Activated CD4-positive, alpha-beta memory T cell treated with anti-CD3 and anti-CD28 coated beads for 36 hours (primary cell): ENCODE measurements around the gene DMD. TPM values are rescaled to one million over a fixed set of nuclear protein-coding genes. Genes with fewer than 3 reads are reported as not detected.
"Not testable (repeated sequence)": the region's sequence is repeated elsewhere in the genome, so short reads cannot be mapped to it uniquely, and the experiment has no call there.

ENCODE experiments used
- CTCF ChIA-PET: fragments of 350-600 bp; sonication (Branson Sonifier 250); formaldehyde crosslinking; loops from one replicate; lab custom pipeline; 2021; ENCODE audit warnings: antibody characterized with exemption, inconsistent platforms; lab: Charles Lee
- POLR2A ChIA-PET: fragments of 350-600 bp; sonication (Branson Sonifier 250); formaldehyde crosslinking; loops from one replicate; lab custom pipeline; 2021; ENCODE audit warnings: antibody characterized with exemption; lab: Charles Lee
- DNase-seq: peaks from one replicate; pipeline ENCODE4 v3.0.0-alpha.2; 2020
- H3K27ac Mint-ChIP-seq: one replicate; pipeline ENCODE4 v1.8.0; 2021; ENCODE audit warnings: mixed read lengths
- H3K27me3 Mint-ChIP-seq: one replicate; pipeline ENCODE4 v1.8.0; 2021; ENCODE audit warnings: mixed read lengths
- H3K36me3 Mint-ChIP-seq: one replicate; pipeline ENCODE4 v1.8.0; 2021; ENCODE audit warnings: mixed read lengths
- H3K4me1 Mint-ChIP-seq: one replicate; pipeline ENCODE4 v1.8.0; 2021; ENCODE audit warnings: low read depth, mixed read lengths
- H3K4me3 Mint-ChIP-seq: one replicate; pipeline ENCODE4 v1.8.0; 2021; ENCODE audit warnings: mild to moderate bottlenecking, mixed read lengths
- H3K9me3 Mint-ChIP-seq: one replicate; pipeline ENCODE4 v1.8.0; 2021; ENCODE audit warnings: mixed read lengths
- intact Hi-C: fragments of 100-400 bp; cut with micrococcal nuclease; formaldehyde crosslinking; loops from one replicate; pipeline ENCODE4 v1.15.1; 2023
- total RNA-seq, 2 experiments: library from RNA; stranded (reverse); gene quantifications; one replicate each; pipeline ENCODE4 v1.2.3, GENCODE V29; 2021

DMD gene
- total RNA-seq, 2 experiments from 2014 or later, result 0.64 to 1.5 TPM

GRCh38 chrX:32267796-32268195 lies 943.6 kb downstream of the DMD start:
- H3K27ac Mint-ChIP-seq, result no peak overlapping the region
- intact Hi-C loops, result no loop called here
- no peak overlapping the region for H3K4me3 Mint-ChIP-seq
- H3K36me3 Mint-ChIP-seq, result no peaks in the 10 kb centered on the region
- ChIA-PET POLR2A (no interaction called here), CTCF (no interaction called here)
- H3K27me3 Mint-ChIP-seq, result no peaks in the 10 kb centered on the region
- DNase-seq, result no peak
- H3K4me1 Mint-ChIP-seq, result no peaks in the 10 kb centered on the region
- H3K9me3 Mint-ChIP-seq, result peaks cover 14% of the 10 kb centered on the region

DNA sequence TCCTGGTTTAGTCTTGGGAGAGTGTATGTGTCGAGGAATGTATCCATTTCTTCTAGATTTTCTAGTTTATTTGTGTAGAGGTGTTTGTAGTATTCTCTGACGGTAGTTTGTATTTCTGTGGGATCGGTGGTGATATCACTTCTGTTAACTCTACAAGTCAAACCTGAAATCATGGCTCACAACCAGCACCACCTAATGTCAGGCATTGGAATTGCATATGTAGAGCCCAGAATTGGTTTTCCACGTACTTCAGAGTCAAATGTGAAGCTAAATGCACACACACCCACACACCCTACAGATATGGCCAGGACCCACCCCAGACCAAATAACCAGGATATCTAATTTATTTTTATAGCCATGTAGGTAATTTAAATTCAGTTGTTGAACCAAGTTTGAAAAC lies 964.7 kb downstream of the DMD start:
- H3K4me3 Mint-ChIP-seq, H3K9me3 Mint-ChIP-seq, H3K27me3 Mint-ChIP-seq, DNase-seq, H3K4me1 Mint-ChIP-seq, CTCF ChIA-PET, intact Hi-C loops, POLR2A ChIA-PET, H3K27ac Mint-ChIP-seq, H3K36me3 Mint-ChIP-seq: not testable (repeated sequence)

- Mint-ChIP-seq H3K36me3 (no peaks in the 10 kb centered on the region), H3K27me3 (no peaks in the 10 kb centered on the region), H3K4me1 (no peaks in the 10 kb centered on the region), H3K9me3 (no peaks in the 10 kb centered on the region), H3K4me3 (no peak overlapping the region), H3K27ac (no peak overlapping the region)
- ChIA-PET CTCF (no interaction called here), POLR2A (no interaction called here)
- intact Hi-C loops, result no loop called here
- DNase-seq, result no peak
Observed at GRCh38 chrX:32195611-32196010, 1015.7 kb downstream of the DMD start.

GRCh38 chrX:32191316-32191715 lies 1020.0 kb downstream of the DMD start:
- no peak for DNase-seq
- H3K4me3 Mint-ChIP-seq, result no peak overlapping the region
- H3K27me3 Mint-ChIP-seq, result no peaks in the 10 kb centered on the region
- no peaks in the 10 kb centered on the region for H3K4me1 Mint-ChIP-seq
- ChIA-PET CTCF (no interaction called here), POLR2A (no interaction called here)
- H3K27ac Mint-ChIP-seq, result no peak overlapping the region
- no peaks in the 10 kb centered on the region for H3K36me3 Mint-ChIP-seq
- H3K9me3 Mint-ChIP-seq, result no peaks in the 10 kb centered on the region
- intact Hi-C loops, result no loop called here

- intact Hi-C loops, result no loop called here
- no peak overlapping the region for H3K4me3 Mint-ChIP-seq
Observed at GRCh38 chrX:32185160-32185559, 1026.2 kb downstream of the DMD start.

GRCh38 chrX:32183066-32183465 lies 1028.3 kb downstream of the DMD start:
- no peak overlapping the region for H3K4me3 Mint-ChIP-seq
- no peaks in the 10 kb centered on the region for H3K36me3 Mint-ChIP-seq
- no peak overlapping the region for H3K27ac Mint-ChIP-seq
- CTCF ChIA-PET, result no interaction called here
- H3K27me3 Mint-ChIP-seq, result no peaks in the 10 kb centered on the region
- DNase-seq, result no peak
- intact Hi-C loops, result no loop called here
- no peaks in the 10 kb centered on the region for H3K4me1 Mint-ChIP-seq
- no peaks in the 10 kb centered on the region for H3K9me3 Mint-ChIP-seq
- POLR2A ChIA-PET, result no interaction called here

More at GRCh38 chrX:32185160-32185559, 1026.2 kb downstream of the DMD start:
- ChIA-PET POLR2A (no interaction called here), CTCF (no interaction called here)
- Mint-ChIP-seq H3K27me3 (no peaks in the 10 kb centered on the region), H3K4me1 (no peaks in the 10 kb centered on the region), H3K36me3 (no peaks in the 10 kb centered on the region), H3K9me3 (no peaks in the 10 kb centered on the region), H3K27ac (no peak overlapping the region)
- DNase-seq, result no peak

DNA sequence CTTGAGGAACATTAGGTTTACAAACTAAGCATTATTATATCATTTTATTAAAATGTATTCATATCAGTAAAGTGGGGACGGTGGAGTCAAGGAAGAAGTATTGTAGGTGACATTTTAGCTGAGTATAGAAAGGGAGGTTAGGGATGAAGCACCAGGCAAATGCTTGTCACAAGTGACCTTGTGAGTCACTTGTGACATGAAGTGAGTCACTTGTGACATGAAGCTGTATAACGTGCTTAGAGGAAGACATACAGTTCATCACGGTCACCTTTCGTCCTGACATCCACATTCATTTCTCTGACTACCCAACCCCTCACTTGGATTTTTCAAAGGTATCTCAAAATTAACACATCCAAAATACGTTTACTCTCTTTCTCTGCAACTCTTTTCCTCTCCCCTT lies 1034.8 kb downstream of the DMD start:
- H3K27me3 Mint-ChIP-seq, result no peaks in the 10 kb centered on the region
- no peak overlapping the region for H3K27ac Mint-ChIP-seq
- no peak for DNase-seq
- intact Hi-C loops, result no loop called here
- H3K4me3 Mint-ChIP-seq, result no peak overlapping the region
- no peaks in the 10 kb centered on the region for H3K9me3 Mint-ChIP-seq
- ChIA-PET CTCF (no interaction called here), POLR2A (no interaction called here)
- H3K36me3 Mint-ChIP-seq, result no peaks in the 10 kb centered on the region
- H3K4me1 Mint-ChIP-seq, result no peaks in the 10 kb centered on the region

DNA sequence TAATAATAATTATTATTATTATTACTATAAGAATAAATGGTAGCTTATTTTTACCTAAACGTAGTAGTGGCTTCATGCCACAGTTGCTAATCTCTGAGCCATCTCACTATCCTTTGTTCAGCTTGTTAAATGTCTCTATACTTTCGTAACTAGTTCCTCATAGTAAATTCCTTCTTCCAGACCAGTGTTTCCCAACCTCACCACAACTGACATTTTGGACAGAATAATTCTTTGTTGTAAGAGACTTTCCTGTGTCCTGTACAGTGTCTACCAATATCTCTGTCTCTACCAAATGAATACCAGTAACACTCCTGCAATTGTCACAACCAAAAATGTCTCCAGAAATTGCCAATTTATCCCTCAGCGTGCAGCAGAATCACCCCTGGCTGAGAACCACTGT lies 1040.9 kb downstream of the DMD start:
- H3K27me3 Mint-ChIP-seq, result no peaks in the 10 kb centered on the region
- ChIA-PET POLR2A (no interaction called here), CTCF (no interaction called here)
- no peak for DNase-seq
- no peaks in the 10 kb centered on the region for H3K9me3 Mint-ChIP-seq
- H3K4me3 Mint-ChIP-seq, result no peak overlapping the region
- H3K36me3 Mint-ChIP-seq, result no peaks in the 10 kb centered on the region
- H3K27ac Mint-ChIP-seq, result no peak overlapping the region
- H3K4me1 Mint-ChIP-seq, result no peaks in the 10 kb centered on the region
- intact Hi-C loops, result no loop called here

DNA sequence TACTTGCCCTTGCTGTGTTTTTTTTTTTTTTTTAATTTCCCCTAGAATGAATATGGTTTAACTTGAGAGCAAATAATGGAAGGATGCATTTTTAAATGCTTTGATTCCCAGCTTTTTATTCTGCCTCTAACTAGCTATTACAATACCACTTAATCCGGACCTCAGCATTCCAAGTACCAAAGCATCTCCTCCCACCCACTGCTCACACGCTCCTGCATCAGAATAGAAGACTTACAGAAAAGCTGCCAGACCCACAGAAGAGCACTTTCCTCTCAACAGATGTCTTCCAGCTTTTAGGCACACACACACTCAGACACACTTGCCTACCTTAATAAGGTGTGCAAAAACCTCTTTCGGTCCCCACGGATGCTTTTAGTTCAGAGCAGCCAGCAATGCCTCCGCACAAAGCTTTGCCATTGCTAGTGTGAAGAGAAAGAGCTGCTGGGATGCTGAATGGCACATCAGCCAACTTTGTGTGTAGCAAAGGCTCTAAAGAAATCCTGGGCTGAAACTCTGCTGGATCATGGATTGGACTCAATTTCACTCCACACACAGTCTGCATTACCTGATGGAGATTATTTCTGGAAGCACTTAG lies 1056.2 kb downstream of the DMD start:
- ChIA-PET CTCF (no interaction called here), POLR2A (no interaction called here)
- Mint-ChIP-seq H3K27me3 (no peaks in the 10 kb centered on the region), H3K4me3 (no peak overlapping the region), H3K9me3 (peaks cover 2% of the 10 kb centered on the region), H3K27ac (no peak overlapping the region), H3K4me1 (no peaks in the 10 kb centered on the region), H3K36me3 (no peaks in the 10 kb centered on the region)
- intact Hi-C loops, result no loop called here
- DNase-seq, result no peak

DNA sequence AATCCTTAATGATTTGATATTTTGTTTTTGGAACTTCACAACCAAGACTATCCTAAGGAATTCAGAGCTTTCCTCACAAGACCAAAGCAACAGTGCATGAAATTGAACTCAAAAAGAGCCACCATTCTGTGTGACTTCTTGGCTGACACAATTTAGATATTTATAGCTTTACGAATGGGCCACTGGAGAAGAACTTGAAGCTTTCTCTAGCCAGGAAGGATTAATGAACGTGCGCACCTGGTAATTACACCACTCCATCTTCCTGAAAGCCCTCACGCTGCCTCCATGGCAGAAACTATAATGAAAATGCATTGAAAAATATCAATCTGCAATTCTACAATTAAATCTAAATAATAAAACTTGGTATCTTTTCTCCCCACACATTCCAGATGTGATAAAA lies 1057.8 kb downstream of the DMD start:
- DNase-seq, result no peak
- intact Hi-C loops, result no loop called here
- Mint-ChIP-seq H3K27ac (no peak overlapping the region), H3K4me3 (no peak overlapping the region), H3K4me1 (no peaks in the 10 kb centered on the region), H3K9me3 (peaks cover 2% of the 10 kb centered on the region), H3K27me3 (no peaks in the 10 kb centered on the region), H3K36me3 (no peaks in the 10 kb centered on the region)
- POLR2A ChIA-PET, result no interaction called here
- CTCF ChIA-PET, result no interaction called here

DNA sequence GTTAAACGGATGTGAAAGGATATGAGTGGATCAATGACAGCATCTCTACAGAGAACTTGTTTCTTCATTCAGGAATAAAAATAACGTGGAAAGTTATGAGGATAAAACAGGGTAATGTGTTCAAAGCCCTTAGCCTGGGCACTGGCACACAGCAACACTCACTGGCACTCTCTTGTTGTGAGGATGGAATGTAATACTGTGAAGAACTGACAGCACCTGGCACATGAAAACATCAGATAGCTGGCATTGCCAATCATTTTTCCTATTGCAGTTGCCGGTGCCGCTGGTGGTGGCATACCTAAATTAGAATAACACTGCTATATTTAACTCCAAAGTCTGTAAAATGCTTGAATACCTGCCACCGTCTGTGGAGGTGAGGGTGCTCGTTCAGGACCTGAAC lies 1061.2 kb downstream of the DMD start:
- Mint-ChIP-seq H3K27ac (no peak overlapping the region), H3K9me3 (no peaks in the 10 kb centered on the region), H3K27me3 (no peaks in the 10 kb centered on the region), H3K4me3 (no peak overlapping the region), H3K4me1 (no peaks in the 10 kb centered on the region), H3K36me3 (no peaks in the 10 kb centered on the region)
- intact Hi-C loops, result no loop called here
- no peak for DNase-seq
- ChIA-PET POLR2A (no interaction called here), CTCF (no interaction called here)

DNA sequence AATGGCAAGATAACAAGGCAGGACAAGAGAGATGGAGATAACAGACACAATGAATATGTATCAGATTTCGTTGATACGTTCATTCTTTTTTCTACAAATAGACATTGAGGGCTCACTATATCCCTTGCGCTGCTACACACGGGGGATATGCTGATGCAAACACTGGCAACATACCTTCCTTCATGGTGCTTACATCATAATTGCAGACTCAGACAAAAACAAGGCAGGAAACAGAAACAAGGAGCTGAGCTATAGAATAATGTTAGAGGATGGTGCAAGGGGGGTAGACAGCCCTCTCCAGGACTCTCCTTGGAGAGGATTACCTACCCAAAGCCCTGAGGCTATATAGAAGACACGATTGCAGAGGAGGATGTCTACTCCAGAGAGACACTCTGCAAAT lies 1069.5 kb downstream of the DMD start:
- ChIA-PET POLR2A (no interaction called here), CTCF (no interaction called here)
- Mint-ChIP-seq H3K4me1 (no peaks in the 10 kb centered on the region), H3K27ac (no peak overlapping the region), H3K27me3 (no peaks in the 10 kb centered on the region), H3K36me3 (no peaks in the 10 kb centered on the region), H3K9me3 (no peaks in the 10 kb centered on the region), H3K4me3 (no peak overlapping the region)
- intact Hi-C loops, result no loop called here
- DNase-seq, result no peak

- intact Hi-C loops, result no loop called here
- Mint-ChIP-seq H3K27ac (no peak overlapping the region), H3K9me3 (no peaks in the 10 kb centered on the region), H3K27me3 (no peaks in the 10 kb centered on the region), H3K4me1 (no peaks in the 10 kb centered on the region), H3K36me3 (no peaks in the 10 kb centered on the region), H3K4me3 (no peak overlapping the region)
- POLR2A ChIA-PET, result no interaction called here
- no peak for DNase-seq
- CTCF ChIA-PET, result no interaction called here
Observed at GRCh38 chrX:32139476-32139875, 1071.9 kb downstream of the DMD start.
